Activated T-helper 1 cell treated with Interleukin-2 at 50 U/mL for 16 hours (primary cell): Measurements from ENCODE around the gene MVB12A.

Source experiments
- DNase-seq: peaks from one replicate; pipeline ENCODE4 v3.0.0-alpha.2; 2020; ENCODE audit warnings: low read depth

Gene MVB12A

GRCh38 chr19:17447704-17448130 lies 27.9 kb downstream of the MVB12A start:
- DNase-seq: no peak

GRCh38 chr19:17448131-17448967 lies 28.5 kb downstream of the MVB12A start, which contains the start of gene TMEM221:
TMEM221 (minus strand) TSS chr19:17448668; CDS start chr19:17448462, 206 bp downstream.
- peak; percentile 41 for DNase-seq

- no peak for DNase-seq
Observed at GRCh38 chr19:17450264-17451075, 30.6 kb downstream of the MVB12A start.

- no peak for DNase-seq
Observed at GRCh38 chr19:17451820-17452219, 32.0 kb downstream of the MVB12A start.

GRCh38 chr19:17454576-17455071 lies 34.8 kb downstream of the MVB12A start:
- DNase-seq: no peak

- DNase-seq: no peak
Observed at GRCh38 chr19:17455308-17456123, 35.7 kb downstream of the MVB12A start.

GRCh38 chr19:17456127-17456526 lies 36.3 kb downstream of the MVB12A start:
- no peak for DNase-seq

GRCh38 chr19:17457616-17458015 lies 37.8 kb downstream of the MVB12A start:
- no peak for DNase-seq

- no peak for DNase-seq
Observed at GRCh38 chr19:17458970-17459369, 39.1 kb downstream of the MVB12A start.

GRCh38 chr19:17460372-17461230 lies 40.8 kb downstream of the MVB12A start, which contains the start of gene NXNL1:
NXNL1 (minus strand) TSS chr19:17460926; CDS start chr19:17460869, 57 bp downstream.
- DNase-seq: no peak

GRCh38 chr19:17466487-17466850 lies 46.6 kb downstream of the MVB12A start:
- DNase-seq: no peak

- no peak for DNase-seq
Observed at GRCh38 chr19:17467471-17468301, 47.8 kb downstream of the MVB12A start.

GRCh38 chr19:17468302-17469091 lies 48.6 kb downstream of the MVB12A start:
- DNase-seq: no peak

- no peak for DNase-seq
Observed at GRCh38 chr19:17469092-17469480, 49.2 kb downstream of the MVB12A start.

GRCh38 chr19:17469481-17470067 lies 49.7 kb downstream of the MVB12A start:
- DNase-seq: peak; percentile 85

GRCh38 chr19:17470068-17470841 lies 50.4 kb downstream of the MVB12A start, which contains the start of gene SLC27A1:
SLC27A1 (plus strand) TSS chr19:17470524; CDS start chr19:17470541, 17 bp downstream.
- peak; percentile 80 for DNase-seq

GRCh38 chr19:17471410-17472125 lies 51.7 kb downstream of the MVB12A start:
- DNase-seq: no peak
